ENCODE data around the gene LOXL4.

LOXL4 gene

DNA sequence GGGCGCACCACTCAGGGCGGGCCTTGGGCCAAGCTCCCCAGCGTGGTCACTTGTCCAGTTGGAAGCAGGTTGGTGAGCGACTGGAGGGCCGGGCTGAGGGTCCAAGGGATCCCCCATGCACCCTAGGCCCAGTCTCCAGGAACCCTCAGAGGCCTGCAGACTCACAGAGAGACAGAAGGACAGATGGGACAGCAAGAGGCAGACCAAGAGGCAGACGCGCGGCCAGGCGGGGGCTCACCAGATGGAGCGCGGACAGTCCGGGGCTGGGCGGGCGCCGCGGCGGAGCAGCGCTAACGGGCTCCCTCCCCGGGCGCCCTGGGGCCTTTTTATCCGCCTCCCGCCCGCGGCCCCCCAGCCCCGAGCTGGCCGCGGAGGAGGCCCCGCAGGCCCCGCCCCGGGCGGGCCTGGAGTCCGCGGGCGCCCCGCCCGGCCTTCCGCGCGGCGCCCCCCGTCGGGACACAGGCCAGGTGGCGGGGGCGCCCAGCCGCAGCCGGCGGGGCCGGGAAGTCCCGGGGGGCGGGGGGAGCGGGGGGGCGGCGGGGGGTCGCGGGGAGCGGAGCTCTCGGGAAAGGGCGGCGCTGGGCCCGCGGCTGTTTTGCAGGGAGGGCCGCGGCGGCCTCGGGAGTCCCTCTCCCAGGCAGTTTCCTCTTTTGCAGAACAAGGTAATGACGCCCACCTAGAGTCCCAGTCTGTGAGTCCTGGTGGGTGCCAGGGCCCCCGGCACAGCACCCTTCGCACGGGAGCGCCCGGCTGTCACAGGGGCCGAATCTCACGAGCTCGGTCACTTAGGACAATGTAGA, at the start of gene LOXL4:
TSS of gene LOXL4 (minus strand) at position 301 of the 800 bp plus-strand sequence. CDS start 5,175 bp downstream, outside the sequence.
- peak; percentile 36 for DNase-seq (ENCODE audit: low read depth)

DNA sequence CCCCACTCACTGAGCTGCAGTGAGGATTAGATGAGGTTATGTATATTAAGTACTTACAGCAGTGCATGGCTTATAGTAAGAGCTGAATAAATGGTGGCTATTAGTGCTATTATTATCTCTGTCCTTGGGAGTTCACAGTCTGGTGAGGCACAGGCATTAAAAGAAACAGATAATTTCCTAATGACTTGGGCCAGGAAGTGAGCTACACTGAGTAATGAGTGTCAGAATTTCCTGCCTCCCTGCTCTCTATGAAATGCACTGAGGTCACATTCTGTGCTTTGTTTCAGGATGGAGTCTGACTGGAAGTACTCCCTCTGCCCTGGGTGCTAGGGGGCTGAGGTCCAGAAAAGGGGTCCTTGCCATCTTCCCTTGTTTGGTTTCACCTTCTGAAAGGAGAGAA, 48.7 kb upstream of the LOXL4 start:
- DNase-seq (ENCODE audit: low read depth) = no peak

DNA sequence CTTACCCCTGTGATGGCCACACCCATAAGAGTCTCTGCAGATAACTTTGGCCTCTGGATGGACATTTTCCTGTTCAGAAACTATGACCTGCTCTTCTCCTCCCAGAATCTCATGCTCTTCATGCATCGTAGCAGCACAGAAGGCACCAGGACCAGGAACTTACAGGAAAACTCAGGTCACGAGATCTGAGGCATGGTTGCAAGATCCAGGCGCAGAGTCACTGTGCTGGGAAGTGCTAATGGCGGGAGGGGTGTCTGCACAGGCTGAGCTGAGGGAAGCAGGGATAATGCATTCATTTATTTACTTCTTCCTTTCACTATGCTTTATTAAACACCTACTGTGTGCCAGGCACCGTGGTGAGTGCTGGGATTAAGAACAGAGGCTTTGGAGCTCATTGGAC, 48.2 kb upstream of the LOXL4 start:
- no peak for DNase-seq (ENCODE audit: low read depth)

DNA sequence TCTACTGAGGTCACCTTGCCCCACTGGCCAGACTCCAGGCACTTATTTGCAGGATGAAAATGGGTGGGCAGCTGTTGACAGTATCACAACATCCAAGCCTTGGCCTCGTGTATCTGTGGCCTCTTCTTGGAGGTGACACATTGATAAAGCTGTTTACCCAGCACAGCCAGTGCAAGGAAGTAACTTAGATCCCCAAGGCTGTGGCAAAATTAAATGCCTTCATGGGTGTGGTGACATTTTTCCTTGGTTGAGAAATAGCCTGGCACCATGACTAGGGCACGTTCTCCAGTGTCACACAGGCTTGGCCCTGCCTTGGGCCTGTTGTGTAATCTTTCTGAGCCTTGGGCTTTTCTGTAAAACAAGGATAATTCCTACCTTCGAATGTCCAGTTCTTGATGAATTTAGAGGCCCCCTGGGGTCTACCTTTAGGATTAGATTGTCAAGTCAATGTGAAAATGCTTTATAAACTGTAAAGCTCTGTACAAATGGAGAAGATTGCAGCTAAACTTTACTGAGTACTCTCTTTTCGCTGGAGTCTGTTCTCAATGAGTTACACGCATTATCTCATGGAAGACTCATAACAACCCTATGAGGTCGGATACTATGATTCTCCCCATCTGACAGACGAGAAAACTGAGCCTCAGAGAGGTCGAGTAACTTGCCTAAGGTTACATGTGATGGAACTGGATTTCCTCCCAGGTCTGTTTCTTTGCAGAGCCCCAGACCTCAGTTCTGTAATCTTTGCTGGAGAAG, 46.7 kb upstream of the LOXL4 start:
- no peak for DNase-seq (ENCODE audit: low read depth)

DNA sequence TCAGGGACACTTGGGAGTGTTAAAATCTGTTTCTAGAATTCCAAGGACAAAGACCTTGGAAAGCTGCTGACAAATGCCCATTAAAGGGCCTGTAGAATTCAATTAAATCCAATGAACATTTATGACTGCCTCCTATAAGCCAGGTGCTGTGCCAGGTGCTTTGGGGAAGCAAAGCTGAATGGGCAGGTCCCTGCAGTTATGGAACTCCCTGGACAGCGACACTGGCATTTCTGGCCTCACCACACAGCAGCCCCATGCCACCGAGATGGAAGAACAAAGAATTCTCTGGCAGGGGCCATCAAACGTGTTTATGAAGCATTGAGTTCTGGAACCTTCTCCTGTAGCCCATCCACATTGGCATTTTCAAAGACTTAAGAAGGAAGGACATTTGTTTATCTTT, 45.6 kb upstream of the LOXL4 start:
- DNase-seq (ENCODE audit: low read depth) = no peak

DNA sequence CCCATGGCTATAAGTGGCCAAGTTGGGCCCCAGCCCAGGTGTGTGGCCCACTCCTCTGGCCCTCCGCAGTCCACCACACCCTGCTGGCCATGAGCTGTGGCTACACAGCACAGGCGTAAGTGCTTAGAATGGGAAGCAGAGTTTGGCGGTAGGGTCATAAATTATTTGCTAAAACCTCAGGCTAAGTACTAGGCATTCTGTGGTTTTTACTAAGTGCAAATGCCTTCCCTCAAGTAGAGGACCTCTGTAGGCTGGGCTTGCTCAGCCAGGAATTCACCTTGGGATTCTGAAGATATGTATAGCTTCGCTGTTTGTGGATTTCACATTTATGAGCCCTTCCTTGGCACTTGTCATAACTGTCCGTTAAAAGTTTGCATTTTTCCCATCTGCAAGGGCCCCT, 44.8 kb upstream of the LOXL4 start:
- DNase-seq (ENCODE audit: low read depth) = no peak

DNA sequence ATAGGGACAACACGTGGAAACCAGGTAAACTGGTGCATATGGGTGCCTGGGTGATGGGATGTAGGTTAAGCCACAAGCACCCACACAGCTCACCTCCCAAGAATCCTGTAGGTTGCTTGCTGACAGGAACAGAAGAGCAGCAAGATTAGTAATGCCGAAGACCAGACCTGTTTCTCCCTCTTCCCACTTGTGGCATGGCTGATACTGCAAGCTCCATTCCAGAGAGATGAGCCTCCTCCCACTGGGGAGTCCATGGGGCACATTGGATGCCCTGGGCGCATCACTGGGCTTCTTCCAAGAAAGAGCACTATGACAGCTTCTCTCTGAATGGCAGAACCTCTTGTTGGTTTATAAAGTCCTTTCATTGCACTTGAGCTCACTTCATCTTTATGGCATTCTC, 44.4 kb upstream of the LOXL4 start:
- no peak for DNase-seq (ENCODE audit: low read depth)

DNA sequence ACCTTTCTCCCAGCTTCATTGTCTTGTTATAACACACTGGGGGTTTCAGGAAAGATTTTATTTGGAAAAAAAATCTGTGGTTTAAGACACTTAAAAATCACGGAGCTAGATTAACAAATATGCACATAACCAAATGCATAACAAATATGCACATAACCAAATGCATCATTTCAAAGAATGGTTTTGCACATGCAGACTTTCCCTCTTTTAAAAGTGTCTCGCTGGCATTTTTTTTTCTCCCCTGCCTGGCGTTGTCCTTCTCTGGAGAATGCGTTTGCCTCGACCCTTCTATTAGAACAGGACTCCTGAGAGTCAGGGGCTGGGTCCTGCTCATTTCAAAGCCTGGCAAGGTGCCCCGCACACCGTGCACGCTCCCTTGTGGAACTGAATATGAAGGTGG, 42.7 kb upstream of the LOXL4 start:
- DNase-seq (ENCODE audit: low read depth) = no peak

DNA sequence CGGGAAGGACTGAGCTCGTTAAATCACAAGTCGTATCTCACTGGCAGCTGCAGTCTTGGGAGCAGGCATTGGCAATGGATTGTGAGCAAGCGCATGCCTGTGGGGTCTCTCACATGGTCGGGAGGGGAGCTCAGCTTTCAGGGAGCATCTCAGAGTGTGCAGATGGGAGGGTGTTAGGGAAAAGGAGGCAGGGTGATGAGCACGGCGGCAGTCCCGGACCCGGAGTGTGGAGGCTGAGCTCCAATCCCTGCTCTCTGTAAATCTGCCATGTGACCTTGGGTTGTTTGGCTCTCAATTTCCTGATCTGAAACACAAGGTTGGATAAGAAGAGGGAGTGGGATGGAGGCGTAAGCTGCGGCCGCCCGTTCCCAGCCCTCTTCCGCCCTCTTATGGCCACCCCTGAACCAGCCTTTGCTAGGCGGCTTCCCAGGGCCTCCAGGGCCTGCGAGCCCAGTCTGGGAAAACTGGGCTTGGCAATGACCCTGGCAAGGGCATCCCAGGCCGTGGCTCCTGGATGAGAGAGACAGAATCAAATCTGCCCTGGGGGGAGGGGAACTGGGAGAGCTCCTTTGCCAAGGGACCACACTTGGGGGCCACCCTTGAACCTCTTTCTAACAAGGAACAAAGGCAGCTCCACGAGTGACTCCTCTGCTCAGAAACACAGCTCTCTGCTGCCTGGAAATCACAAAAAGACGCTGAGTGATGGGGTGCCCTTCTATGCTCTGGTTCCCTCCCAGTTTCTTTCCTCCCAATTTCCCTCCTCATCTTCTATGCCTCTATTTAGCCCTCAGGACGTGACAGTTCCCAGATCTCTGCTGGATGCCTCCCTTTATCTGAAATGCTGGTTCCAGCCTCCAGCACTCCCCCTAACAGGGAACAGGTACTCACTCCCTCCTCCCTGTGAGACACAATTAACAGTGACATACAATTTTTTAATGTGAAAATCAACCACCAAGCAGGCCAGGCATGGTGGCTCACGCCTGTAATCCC, 41.7 kb upstream of the LOXL4 start:
- DNase-seq (ENCODE audit: low read depth) = no peak

DNA sequence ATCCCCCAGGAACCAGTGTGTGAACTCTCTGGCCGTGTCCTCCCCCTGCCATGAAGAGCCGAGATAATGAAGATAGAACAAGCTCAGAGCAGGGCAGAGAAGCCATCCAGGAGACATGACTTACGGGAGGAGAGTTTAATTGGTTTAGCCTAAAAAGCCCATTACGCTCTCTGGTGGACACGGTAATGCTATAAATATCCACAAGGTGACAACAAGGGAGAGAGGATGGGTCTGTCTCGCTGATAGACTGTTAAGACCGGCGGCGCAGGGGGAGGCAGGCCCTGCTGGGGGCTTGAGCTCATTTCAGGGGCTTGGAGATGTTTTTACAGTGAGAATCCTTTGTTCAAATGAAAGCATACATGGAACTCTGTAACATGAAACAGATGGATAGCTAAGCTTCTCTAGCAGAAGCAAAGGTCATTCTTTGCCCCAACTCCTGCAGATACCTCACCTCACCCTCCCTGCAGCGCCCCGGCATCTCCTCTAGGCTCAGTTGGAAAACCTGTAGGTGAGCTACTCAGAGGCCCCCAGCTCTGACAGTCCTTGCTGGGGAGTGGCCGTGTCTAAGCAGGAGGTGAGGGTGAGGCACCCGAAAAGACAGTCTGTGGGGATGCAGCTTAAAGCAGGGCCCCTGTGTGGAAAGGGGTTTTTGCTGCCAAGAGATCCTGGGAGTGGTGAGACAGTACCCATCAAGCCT, 40.8 kb upstream of the LOXL4 start:
- no peak for DNase-seq (ENCODE audit: low read depth)

DNA sequence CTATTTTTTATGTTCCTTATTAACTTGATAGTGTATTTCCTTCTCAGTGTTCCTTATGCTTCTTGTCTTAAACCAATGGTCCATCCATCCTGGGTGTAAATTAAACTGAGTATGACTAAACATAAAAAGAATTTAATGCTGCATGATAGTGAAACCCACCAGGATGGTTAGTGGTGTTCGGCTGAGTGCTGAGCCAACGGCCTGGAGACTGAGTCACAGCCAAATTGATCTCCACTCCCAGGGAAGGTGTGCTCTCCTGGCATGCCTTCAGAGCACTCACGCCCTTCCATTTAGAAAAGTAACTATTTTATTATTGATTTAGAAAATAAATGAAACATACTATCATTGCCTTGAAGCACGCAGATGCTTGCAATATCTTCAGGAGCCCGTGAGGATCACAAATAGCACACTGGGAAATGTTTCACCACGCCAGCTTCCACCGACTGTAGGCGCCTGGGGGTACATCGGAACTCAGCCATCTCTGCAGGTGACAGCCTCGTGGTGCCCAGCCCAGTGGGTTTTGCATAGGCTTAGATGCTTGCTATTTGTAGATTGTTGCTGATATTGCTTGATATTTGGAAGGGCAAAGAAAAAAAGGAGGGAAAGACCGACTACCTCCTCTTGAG, 40.0 kb upstream of the LOXL4 start:
- DNase-seq (ENCODE audit: low read depth) = no peak

DNA sequence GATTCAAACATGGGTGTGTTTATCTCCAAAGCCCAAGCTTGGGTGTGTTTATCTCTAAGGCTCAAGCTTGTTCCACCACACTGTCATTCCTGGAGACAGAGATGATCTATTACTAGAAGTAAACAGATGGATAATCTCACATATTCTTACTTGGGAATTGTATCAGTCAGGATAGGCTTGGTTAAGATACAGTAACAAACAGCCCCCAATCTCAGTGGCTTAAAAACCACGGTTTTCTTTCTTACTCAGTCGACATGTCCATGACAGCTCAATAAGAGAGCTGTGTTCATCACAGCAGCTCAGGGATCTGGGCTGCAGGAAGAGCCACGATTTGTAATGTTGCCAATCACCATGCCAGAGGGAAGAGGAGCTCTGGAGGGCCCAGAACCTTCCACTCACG, 38.5 kb upstream of the LOXL4 start:
- DNase-seq (ENCODE audit: low read depth) = no peak

DNA sequence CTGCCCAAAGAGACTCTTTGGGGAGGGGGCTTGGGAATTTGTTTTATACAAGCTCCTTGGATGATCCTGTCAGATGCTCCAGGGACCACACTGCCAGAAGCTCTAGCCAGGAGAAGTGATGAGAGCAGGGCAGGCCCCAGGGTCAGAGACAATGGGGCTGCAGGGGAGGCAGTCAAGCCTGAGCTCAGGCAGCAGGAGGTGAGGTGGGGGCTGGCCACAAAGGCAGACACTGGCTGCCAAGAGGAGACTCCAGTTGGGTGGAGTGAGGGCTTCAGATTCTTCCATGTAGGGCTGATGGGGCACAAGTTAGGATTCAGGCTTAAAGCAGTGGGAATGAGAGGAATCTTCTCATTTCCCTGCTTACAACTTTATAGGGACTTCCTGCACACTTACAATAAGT, 35.6 kb upstream of the LOXL4 start:
- no peak for DNase-seq (ENCODE audit: low read depth)

DNA sequence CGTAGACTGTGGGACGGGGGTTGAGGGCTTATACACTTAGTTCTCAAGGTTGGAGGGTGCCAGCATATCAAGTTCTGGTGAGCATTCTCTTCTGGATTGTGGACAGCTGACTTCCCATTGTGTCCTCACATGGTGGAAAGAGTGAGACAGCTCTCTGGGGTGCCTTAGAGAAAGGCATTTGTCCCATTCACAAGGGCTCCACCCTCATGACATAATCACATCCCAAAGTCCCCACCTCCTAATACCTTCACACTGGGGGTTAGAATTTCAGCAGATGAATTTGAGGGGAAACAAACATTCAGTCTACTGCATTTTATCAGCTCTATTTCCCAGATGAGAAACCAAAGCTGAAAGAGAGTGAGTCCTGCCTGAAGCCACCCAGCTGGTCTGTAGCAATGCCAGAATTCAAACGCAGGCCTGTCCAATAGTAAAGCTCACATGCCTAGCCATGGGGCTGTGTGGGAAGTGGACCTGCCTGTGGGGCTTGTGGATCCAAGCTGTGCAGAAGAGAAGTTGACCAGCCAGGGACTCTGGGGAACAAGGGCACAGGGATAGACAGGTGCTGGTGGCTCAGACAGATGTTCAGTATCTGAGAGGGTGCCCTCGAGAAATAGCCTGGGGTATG, 34.9 kb upstream of the LOXL4 start:
- DNase-seq (ENCODE audit: low read depth) = no peak

DNA sequence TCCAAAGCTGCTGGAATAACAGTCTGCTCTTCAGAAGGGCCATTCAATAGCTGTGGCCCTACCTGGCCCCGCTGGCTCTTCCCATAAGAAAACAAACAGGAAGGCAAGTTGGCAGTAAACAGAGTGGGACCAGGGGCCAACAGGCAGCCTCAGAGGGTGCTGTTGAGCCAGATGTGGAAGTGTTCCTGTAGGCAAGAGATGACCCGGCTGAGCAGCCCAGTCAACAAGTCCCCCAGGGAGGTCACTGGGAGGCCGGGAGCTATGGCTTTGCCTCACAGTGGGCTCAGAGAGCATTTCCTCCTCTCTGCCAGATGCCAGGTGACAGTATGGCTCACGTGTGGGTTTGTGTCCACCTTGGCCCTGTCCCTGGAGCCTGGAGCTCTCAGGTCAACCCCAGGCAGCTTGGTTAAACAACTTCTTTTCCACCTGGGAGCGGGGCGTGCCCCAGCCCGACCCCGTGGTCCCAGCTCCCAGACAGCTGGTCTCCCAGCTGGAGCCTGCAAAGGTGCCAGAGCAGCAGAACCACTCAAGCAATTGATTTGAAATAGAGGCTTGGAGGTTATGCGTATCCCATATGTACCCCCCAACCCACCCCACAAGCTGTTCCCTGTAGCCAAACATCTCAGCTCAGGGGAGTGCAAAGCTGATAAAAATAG, 33.8 kb upstream of the LOXL4 start:
- DNase-seq (ENCODE audit: low read depth) = no peak

DNA sequence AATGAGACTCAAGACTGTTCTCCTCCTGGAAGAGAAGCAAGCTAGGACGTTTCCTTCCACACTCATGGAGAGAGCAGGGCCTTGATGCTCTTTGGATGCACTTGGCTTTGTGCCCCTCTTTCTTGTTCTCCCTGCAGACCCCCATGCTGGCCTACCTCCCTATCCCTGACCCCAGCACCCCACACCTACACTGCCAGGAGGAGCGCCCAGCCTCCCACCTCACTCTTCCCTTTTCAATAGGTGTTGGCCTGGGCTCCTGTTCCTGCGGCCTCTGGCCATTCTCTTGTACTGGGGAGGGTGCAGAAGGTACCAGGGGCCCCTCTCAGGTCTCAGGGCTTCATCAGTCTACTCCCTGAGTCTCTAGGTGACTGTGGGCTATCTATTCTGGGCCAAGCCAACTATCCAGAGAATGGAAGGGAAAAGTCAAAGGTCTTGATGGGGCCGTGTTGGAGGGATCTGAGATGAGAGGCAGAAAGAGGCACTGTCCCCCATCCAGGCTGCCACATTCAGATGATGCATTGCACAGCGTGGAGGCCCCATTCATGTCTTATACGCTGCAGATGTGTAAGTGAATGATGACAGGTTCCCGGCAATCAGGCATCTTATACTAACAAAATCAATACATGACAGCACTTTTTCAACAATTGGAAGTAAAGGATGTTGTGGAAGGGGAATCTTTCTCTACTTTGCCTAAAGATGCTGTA, 32.7 kb upstream of the LOXL4 start:
- no peak for DNase-seq (ENCODE audit: low read depth)

DNA sequence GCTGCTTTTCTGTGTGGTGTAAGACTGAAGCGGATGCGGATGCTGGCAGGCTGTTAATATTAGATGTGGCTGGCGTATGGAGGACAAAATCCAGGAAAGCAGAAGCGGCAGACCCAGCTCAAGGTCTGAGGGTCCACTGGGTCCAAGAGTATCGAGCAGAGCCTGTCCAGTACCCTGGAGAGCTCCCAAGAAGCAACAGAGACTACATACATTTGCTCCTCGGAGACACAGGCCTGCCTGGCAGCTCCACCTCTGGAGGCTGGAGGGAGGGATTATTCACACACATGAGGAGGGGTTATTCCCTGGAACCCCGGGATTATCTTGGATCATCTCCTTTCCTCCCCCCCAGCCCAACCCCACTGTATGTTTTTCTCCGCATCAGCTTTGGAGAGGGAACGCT, 31.3 kb upstream of the LOXL4 start:
- no peak for DNase-seq (ENCODE audit: low read depth)

DNA sequence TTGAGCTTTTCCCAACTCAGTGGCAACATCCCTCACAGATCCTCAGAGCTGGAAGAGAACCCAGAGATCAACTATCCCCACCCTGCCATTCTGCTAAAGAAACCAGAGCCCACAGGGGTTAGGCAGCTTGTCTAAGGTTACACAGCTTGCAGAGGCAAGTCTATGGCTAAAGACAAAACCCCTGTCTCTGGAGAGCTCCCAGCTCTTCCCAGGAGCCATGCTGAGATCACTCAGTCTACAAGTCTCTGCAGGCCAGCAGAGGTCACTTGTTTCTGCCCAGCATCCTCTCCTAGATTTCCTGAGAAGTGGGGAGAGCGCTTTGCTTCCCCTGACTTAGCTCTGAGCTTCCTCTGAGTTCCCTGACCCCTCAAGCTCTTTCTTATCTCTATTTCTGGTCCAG, 28.5 kb upstream of the LOXL4 start:
- no peak for DNase-seq (ENCODE audit: low read depth)

DNA sequence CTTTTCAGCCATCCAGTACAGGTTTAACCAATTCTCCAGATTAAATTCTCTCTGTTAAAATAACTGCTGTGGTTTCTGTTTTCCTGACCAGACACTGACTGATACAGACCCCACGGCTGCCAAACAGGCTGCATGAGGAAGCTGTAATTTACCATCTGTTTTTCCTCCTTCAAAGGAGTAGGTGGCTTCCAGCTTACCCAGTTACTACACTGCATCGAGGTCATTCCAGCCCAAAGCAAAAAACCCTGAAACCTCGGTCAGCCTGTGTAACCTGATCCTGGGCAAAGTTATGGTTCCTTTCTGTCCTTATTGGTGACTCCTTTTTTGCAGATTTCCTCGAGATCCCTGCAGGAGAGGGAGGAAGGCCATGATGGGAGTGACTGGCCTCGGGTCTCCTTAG, 27.9 kb upstream of the LOXL4 start:
- DNase-seq (ENCODE audit: low read depth) = no peak

DNA sequence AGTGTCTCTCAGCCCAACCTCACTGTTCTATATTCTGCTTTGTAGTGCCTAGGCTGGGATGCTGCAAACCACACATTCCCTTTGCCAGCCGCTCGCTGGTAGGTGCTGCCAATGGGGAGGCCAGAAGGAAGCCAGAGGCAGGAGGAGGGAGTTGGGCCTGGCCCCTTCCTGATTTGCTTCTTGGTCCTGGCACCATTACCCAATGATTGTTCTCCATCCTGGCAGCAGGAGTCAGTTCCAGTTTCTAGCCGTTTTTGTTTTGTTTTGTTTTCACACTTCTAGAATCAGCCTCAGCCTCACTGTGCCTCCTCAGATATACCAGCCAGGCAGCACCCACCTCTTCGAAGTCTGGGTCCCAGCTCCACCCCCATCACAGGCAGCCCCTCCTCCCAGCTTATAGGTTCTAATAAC, 27.4 kb upstream of the LOXL4 start:
- no peak for DNase-seq (ENCODE audit: low read depth)
